ENCODE results near the gene MRPL51.

The MRPL51 gene

DNA sequence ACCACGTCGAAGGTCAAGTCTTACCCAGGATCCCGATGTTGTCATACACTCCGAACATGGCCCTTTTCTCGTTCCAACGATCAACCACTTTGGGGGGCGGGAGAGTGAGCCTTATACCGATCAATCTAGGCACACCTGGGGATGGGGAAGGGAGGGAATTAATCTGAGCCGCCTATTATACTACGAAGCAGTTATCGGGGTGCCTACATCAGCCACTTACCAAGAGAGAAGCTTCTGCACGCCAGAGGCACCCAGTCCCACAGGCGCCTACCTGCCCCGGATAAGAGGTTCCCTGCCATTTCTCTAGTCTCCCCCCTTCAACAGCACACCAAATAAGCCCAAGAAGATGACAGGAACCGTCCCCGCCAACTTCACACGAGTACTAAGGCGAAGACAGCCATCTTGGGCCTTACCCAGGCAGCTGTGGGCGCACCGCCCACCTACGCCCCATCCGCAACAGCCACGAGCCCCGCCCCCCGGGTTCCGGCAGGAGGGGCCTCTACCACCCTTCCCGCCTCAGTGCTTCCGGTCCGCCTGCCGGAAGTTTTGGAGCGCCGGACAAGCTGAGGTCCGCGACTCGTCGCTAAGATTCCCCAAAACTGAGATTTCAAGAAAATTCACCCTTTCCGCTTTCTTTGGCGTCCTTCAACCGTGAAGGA, at the start of gene MRPL51:
MRPL51 (minus strand) TSS at position 425 of the 659 bp plus-strand sequence; CDS start at position 299, 126 bp downstream.
- DNase-seq, result peak; percentile 97

DNA sequence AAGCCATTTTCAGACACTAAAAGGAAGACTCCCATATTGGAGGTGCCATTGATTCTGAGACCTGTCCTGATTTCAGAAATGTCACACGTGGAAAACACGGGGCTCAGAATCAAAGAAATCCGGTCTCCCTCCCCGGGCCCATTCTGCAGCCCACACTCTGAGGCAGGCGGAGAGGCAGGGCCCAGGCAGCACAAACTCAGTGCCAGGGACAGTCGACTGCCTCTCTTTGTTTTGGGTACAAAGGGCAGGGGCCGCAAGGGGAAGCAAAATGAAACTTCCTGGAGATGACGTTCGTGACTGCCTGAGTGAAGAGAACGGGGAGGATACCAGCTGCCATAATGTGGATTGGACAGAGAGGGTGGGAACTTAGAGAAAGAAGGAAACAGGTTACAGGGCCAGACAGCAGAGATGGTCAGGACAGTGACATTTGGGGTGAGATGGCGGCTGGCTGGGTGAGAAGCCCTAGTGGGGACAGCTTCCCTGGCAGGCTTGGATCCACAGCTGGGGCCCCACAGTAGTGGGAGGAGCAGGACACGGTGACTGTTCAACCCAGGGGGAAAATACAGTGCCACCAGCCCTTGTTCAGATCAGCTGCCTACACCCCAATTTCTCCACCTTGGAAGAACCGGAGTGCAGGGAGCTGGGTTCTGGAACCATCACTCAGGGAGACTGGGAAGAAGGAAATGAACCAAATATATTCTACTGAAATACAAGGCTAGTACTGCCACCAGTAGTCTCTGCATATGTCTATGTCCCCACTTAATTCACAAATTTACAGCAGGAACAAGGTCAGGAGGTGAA, 49.3 kb upstream of the MRPL51 start:
- DNase-seq, result no peak

DNA sequence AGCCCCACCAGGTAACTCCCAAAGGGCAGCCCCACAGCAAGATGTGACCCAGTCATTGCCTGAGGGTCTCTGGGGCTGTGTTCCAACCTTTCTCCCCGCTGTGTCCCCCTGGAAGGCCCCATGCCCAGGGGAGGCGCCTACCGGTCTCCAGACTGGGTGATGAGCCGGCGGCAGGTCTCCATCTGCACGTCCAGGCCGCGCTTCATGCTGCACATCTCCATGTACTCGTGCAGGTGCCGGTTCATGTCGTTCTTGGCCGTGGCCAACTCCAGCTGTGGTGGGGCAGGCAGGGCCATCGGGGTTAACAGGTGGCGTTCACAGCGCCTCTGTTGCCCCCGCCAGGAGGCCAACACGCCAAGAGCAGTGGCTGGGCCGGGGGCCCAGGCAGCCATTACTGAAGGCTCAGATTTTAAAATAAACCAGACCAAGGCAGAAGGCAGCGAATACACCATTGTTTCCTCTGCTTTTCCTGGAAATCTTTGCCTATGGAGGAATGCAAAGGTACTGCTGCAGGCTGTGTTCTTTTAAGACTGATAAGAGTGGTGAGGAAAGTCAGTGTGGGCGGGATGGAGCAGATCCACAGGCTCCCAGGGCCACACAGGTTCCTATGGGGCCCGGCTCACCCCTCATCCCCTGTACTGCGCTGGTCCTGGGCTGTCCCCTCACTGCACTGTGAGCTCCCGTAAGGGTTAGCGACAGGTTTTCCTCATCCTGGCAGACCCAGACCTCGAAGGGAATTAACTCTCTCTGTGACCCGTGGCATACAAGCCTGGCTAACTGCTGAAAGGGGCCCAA, 48.5 kb upstream of the MRPL51 start:
- DNase-seq, result no peak

DNA sequence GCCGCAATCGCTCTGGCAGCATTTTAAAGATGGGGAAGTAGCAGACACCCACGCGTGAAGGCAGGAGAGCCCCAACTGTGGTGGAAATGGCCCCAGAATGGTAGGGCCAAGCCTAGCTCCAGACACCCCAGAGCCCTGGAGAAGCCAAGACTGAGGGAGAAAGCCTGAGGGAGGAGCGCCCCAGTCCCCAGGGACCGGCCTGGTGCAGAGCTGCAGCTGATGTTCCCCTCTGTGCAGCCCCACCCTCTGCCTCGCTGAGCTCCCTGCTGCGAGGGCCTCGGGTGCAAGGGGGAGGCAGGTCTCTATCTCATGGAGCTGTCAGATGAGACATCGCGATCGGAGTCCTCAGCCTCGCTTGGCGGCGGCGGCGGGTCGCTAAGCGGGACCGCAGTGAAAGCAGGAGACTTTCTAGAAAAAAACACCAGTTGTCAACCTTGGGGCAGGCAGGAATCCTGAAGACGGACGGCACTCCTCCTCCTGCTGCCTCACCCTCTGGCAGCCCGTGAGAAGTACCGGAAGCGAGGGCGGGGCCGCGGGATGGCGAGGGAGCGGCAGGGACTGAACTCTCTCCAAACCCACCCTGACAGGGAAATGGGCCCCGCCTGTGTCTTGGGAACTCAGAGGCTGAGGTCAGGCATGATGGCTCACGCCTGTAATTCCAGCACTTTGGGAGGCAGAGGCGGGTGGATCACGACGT, 47.3 kb upstream of the MRPL51 start:
- peak; percentile 88 for DNase-seq

DNA sequence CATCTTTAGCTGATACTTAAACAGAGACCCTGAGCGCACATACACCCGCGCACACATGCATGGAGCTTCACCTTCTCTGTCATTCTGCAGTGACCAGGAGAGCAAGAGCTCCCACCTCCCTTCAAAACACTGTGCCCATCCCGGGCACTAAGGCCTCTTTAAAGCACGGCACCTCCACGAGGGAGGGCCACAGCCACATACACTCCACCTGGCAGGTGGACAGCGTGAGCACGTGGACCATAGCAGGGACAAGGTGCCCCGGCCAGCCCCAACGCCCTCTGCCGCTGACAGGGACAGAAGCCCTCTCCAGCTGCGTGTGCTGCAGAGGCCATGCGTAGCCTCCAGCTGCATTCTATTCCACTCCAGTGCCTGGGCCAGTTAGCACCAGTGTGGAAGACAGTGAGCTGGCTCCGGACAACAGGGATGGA, 46.7 kb upstream of the MRPL51 start:
- DNase-seq, result no peak

DNA sequence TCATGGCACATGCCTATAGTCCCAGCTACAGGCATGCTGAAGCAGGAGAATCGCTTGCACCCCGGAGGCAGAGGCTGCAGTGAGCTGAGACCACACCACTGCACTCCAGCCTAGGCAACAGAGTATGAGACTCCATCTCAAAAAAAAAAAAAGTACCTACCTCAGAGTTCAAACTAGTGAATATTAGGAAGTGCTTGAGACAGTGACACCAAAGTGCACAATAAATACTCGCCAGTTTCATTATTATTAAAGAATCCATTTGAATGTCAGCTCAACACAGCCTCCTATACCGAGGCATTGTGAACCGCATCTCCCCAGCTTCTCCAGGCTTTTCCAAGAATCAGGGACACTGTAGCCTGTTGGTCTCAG, 46.2 kb upstream of the MRPL51 start:
- DNase-seq, result no peak

DNA sequence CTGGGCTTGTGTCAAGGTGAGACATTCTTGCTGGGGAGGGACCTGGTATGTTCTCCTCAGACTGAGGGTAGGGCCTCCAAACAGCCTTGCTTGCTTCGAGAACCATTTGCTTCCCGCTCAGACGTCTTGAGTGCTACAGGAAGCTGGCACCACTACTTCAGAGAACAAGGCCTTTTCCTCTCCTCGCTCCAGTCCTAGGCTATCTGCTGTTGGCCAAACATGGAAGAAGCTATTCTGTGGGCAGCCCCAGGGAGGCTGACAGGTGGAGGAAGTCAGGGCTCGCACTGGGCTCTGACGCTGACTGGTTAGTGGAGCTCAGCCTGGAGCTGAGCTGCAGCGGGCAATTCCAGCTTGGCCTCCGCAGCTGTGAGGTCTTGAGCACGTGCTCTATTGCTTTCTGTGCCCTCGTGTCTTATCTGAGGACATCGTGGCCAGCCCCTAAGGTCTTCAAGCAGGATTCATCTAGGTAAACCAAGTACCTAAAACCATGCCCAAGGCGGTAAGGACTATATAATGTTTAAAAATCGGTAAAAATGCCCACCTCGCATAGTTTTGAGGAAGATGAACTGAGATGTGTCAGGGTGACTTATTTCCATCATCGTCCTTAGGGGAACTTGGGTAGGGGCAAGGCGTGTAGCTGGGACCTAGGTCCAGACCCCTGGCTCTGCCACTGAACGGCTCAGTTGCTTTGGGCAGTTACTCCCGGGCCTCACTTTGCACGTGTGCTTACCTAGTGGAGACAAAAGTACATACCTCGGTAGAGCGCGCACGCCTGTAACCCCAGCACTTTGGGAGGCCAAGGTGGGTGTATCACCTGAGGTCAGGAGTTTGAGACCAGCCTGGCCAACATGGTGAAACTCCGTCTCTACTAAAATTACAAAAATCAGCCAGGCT, 45.6 kb upstream of the MRPL51 start:
- peak; percentile 46 for DNase-seq

DNA sequence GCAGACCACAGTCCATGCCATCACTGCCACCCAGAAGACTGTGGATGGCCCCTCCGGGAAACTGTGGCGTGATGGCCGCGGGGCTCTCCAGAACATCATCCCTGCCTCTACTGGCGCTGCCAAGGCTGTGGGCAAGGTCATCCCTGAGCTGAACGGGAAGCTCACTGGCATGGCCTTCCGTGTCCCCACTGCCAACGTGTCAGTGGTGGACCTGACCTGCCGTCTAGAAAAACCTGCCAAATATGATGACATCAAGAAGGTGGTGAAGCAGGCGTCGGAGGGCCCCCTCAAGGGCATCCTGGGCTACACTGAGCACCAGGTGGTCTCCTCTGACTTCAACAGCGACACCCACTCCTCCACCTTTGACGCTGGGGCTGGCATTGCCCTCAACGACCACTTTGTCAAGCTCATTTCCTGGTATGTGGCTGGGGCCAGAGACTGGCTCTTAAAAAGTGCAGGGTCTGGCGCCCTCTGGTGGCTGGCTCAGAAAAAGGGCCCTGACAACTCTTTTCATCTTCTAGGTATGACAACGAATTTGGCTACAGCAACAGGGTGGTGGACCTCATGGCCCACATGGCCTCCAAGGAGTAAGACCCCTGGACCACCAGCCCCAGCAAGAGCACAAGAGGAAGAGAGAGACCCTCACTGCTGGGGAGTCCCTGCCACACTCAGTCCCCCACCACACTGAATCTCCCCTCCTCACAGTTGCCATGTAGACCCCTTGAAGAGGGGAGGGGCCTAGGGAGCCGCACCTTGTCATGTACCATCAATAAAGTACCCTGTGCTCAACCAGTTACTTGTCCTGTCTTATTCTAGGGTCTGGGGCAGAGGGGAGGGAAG, 44.7 kb upstream of the MRPL51 start:
- DNase-seq, result peak; percentile 85

DNA sequence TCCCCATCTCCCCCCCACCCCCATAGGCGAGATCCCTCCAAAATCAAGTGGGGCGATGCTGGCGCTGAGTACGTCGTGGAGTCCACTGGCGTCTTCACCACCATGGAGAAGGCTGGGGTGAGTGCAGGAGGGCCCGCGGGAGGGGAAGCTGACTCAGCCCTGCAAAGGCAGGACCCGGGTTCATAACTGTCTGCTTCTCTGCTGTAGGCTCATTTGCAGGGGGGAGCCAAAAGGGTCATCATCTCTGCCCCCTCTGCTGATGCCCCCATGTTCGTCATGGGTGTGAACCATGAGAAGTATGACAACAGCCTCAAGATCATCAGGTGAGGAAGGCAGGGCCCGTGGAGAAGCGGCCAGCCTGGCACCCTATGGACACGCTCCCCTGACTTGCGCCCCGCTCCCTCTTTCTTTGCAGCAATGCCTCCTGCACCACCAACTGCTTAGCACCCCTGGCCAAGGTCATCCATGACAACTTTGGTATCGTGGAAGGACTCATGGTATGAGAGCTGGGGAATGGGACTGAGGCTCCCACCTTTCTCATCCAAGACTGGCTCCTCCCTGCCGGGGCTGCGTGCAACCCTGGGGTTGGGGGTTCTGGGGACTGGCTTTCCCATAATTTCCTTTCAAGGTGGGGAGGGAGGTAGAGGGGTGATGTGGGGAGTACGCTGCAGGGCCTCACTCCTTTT, 44.0 kb upstream of the MRPL51 start:
- DNase-seq, result peak; percentile 51

DNA sequence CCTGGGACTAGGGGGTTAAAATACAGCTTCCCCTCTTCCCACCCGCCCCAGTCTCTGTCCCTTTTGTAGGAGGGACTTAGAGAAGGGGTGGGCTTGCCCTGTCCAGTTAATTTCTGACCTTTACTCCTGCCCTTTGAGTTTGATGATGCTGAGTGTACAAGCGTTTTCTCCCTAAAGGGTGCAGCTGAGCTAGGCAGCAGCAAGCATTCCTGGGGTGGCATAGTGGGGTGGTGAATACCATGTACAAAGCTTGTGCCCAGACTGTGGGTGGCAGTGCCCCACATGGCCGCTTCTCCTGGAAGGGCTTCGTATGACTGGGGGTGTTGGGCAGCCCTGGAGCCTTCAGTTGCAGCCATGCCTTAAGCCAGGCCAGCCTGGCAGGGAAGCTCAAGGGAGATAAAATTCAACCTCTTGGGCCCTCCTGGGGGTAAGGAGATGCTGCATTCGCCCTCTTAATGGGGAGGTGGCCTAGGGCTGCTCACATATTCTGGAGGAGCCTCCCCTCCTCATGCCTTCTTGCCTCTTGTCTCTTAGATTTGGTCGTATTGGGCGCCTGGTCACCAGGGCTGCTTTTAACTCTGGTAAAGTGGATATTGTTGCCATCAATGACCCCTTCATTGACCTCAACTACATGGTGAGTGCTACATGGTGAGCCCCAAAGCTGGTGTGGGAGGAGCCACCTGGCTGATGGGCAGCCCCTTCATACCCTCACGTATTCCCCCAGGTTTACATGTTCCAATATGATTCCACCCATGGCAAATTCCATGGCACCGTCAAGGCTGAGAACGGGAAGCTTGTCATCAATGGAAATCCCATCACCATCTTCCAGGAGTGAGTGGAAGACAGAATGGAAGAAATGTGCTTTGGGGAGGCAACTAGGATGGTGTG, 43.1 kb upstream of the MRPL51 start:
- peak; percentile 46 for DNase-seq

DNA sequence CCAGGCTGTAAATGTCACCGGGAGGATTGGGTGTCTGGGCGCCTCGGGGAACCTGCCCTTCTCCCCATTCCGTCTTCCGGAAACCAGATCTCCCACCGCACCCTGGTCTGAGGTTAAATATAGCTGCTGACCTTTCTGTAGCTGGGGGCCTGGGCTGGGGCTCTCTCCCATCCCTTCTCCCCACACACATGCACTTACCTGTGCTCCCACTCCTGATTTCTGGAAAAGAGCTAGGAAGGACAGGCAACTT, 42.6 kb upstream of the MRPL51 start:
- no peak for DNase-seq

DNA sequence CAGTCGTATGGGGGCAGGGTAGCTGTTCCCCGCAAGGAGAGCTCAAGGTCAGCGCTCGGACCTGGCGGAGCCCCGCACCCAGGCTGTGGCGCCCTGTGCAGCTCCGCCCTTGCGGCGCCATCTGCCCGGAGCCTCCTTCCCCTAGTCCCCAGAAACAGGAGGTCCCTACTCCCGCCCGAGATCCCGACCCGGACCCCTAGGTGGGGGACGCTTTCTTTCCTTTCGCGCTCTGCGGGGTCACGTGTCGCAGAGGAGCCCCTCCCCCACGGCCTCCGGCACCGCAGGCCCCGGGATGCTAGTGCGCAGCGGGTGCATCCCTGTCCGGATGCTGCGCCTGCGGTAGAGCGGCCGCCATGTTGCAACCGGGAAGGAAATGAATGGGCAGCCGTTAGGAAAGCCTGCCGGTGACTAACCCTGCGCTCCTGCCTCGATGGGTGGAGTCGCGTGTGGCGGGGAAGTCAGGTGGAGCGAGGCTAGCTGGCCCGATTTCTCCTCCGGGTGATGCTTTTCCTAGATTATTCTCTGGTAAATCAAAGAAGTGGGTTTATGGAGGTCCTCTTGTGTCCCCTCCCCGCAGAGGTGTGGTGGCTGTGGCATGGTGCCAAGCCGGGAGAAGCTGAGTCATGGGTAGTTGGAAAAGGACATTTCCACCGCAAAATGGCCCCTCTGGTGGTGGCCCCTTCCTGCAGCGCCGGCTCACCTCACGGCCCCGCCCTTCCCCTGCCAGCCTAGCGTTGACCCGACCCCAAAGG, 42.1 kb upstream of the MRPL51 start:
- DNase-seq, result peak; percentile 80

DNA sequence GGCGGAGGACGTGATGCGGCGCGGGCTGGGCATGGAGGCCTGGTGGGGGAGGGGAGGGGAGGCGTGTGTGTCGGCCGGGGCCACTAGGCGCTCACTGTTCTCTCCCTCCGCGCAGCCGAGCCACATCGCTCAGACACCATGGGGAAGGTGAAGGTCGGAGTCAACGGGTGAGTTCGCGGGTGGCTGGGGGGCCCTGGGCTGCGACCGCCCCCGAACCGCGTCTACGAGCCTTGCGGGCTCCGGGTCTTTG, 41.6 kb upstream of the MRPL51 start:
- DNase-seq, result no peak

DNA sequence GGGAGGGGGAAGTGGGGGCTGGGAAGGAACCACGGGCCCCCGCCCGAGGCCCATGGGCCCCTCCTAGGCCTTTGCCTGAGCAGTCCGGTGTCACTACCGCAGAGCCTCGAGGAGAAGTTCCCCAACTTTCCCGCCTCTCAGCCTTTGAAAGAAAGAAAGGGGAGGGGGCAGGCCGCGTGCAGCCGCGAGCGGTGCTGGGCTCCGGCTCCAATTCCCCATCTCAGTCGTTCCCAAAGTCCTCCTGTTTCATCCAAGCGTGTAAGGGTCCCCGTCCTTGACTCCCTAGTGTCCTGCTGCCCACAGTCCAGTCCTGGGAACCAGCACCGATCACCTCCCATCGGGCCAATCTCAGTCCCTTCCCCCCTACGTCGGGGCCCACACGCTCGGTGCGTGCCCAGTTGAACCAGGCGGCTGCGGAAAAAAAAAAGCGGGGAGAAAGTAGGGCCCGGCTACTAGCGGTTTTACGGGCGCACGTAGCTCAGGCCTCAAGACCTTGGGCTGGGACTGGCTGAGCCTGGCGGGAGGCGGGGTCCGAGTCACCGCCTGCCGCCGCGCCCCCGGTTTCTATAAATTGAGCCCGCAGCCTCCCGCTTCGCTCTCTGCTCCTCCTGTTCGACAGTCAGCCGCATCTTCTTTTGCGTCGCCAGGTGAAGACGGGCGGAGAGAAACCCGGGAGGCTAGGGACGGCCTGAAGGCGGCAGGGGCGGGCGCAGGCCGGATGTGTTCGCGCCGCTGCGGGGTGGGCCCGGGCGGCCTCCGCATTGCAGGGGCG, 41.0 kb upstream of the MRPL51 start, which contains the start of gene GAPDH:
GAPDH (plus strand) TSS at position 595 of the 772 bp plus-strand sequence. CDS start 316 bp downstream, outside the sequence.
- DNase-seq, result peak; percentile 95

DNA sequence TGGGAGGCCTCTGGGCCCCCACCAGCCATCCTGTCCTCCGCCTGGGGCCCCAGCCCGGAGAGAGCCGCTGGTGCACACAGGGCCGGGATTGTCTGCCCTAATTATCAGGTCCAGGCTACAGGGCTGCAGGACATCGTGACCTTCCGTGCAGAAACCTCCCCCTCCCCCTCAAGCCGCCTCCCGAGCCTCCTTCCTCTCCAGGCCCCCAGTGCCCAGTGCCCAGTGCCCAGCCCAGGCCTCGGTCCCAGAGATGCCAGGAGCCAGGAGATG, 40.5 kb upstream of the MRPL51 start:
- no peak for DNase-seq

DNA sequence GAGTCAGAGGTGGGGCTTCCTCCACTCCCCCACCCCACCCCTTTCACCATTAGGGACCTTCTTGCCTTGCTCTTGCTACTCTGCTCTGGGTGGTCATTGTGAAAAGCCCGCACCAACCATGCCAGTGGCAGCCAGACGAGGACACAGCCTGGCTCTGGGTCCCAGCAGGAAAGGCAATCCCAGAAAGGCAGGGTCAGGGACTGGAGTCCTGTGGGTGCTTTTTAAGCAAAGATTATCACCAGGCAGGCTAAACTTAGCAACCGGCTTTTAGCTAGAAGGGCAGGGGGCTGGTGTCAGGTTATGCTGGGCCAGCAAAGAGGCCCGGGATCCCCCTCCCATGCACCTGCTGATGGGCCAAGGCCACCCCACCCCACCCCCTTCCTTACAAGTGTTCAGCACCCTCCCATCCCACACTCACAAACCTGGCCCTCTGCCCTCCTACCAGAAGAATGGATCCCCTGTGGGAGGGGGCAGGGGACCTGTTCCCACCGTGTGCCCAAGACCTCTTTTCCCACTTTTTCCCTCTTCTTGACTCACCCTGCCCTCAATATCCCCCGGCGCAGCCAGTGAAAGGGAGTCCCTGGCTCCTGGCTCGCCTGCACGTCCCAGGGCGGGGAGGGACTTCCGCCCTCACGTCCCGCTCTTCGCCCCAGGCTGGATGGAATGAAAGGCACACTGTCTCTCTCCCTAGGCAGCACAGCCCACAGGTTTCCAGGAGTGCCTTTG, 40.0 kb upstream of the MRPL51 start:
- DNase-seq, result peak; percentile 86

DNA sequence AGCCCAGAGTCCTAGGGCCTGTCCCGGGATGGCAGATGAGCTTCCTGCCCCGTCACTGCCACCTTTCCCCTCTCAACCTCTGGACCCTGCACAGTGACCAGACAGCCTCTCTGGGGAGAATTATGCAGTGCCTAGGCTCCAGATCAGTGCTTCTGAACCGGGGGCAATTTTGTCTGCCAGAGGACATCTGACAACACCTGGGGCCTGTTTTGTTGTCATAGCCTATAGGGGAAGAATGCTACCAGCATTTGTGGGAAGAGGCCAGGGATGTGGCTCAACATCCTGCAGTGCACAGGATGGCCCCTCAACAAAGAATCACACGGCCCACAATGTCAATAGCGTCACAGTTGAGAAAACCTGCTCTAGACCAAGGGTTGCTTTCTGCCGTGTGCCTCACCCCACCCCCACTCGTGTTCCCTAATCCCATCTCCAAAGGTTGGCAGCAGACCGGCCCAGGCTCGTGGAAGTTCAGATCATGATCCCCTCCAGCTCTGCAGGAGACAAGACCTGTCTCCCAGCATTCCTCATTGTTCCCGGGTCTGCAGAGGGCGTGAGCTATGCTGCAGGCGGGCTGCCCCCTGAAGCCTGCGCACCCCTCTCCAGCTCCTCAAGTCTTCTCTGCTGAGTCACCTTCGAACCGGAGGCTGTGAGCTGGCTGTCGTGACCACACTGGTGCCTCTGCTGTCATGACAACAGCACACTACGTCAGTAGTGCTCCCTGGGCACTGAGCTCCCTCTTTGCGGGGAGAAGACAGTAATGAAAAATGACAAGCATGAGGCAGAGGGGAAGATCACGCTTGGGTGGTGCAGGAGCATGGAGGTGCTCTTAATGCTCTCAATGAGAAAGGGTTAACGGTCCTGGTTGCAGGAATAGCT, 39.2 kb upstream of the MRPL51 start:
- DNase-seq, result no peak

Data from right forelimb (tissue), 1 donor.